Smooth muscle cell (in vitro differentiated cells): Measurements from ENCODE around the gene ATAD2B. TPM values are rescaled to one million over a fixed set of nuclear protein-coding genes. Genes with fewer than 3 reads are reported as not detected.

Experiments
- DNase-seq: peaks from one replicate; lab custom pipeline; 2025; ENCODE audit not compliant: unreplicated experiment; lab: John Stamatoyannopoulos, UW
- H2AFZ ChIP-seq: fragments of 200-600 bp; sonication (generic); 2 replicates; pipeline ENCODE4 v1.6.0; 2016; ENCODE audit warnings: antibody characterized with exemption, low read depth, mild to moderate bottlenecking
- H3F3A ChIP-seq: fragments of 200-600 bp; sonication (generic); 2 replicates; pipeline ENCODE4 v1.6.0; 2017; ENCODE audit warnings: antibody characterized with exemption, low read depth
- H3K27ac ChIP-seq: fragments of 200-600 bp; sonication (generic); 2 replicates; pipeline ENCODE4 v1.5.1; 2016; ENCODE audit warnings: low read depth, mild to moderate bottlenecking
- H3K27me3 ChIP-seq: fragments of 200-600 bp; sonication (generic); 2 replicates; pipeline ENCODE4 v1.6.1; 2016; ENCODE audit warnings: low read depth, mild to moderate bottlenecking
- H3K36me3 ChIP-seq: fragments of 200-600 bp; sonication (generic); 2 replicates; pipeline ENCODE4 v1.5.1; 2016; ENCODE audit warnings: low read depth
- H3K4me1 ChIP-seq: fragments of 200-600 bp; sonication (generic); 2 replicates; pipeline ENCODE4 v1.5.1; 2016; ENCODE audit warnings: low read depth
- H3K4me2 ChIP-seq: fragments of 200-600 bp; sonication (generic); 2 replicates; pipeline ENCODE4 v1.6.0; 2016; ENCODE audit warnings: mild to moderate bottlenecking
- H3K4me3 ChIP-seq: fragments of 200-600 bp; sonication (generic); 2 replicates; pipeline ENCODE4 v1.5.1; 2016; ENCODE audit warnings: mild to moderate bottlenecking
- H3K79me2 ChIP-seq: fragments of 200-600 bp; sonication (generic); 2 replicates; pipeline ENCODE4 v1.6.0; 2016; ENCODE audit warnings: low read depth, mild to moderate bottlenecking
- H3K9ac ChIP-seq: fragments of 200-600 bp; sonication (generic); 2 replicates; pipeline ENCODE4 v1.6.0; 2016; ENCODE audit warnings: low read depth
- H3K9me3 ChIP-seq: fragments of 200-600 bp; sonication (generic); replicated peaks from 2 replicates; pipeline ENCODE4 v1.5.1; 2016; ENCODE audit warnings: low read depth
- H4K20me1 ChIP-seq: fragments of 200-600 bp; sonication (generic); 2 replicates; pipeline ENCODE4 v1.6.0; 2016; ENCODE audit warnings: low read depth
- WGBS: methylation state at CpG from one replicate; pipeline ENCODE4 v1.1.7; 2016; ENCODE audit warnings: low lambda C conversion rate; 5-methylcytosine and 5-hydroxymethylcytosine counted together
- polyA plus RNA-seq: library from polyadenylated mRNA; unstranded; fragments of >200 nt; fragmentation: Nextera tagmentation; extraction: Ambion mirVana; gene quantifications from 2 replicates; pipeline ENCODE4 v1.2.1, GENCODE V29; 2016
- total RNA-seq: library from RNA; depleted of rRNA; stranded (reverse); fragments of >200 nt; gene quantifications from 2 replicates; pipeline ENCODE4 v1.2.3, GENCODE V29; 2014
- TF ChIP-seq, protein P1 (sequence below): fragments of 200-600 bp; sonication (generic); IDR thresholded peaks from 2 replicates; pipeline ENCODE4 v1.5.1; 2017; ENCODE audit warnings: borderline replicate concordance, mild to moderate bottlenecking, antibody characterized with exemption; ENCODE audit not compliant: insufficient read depth, poor library complexity, severe bottlenecking

ATAD2B gene
- total and polyA plus RNA-seq, 2 experiments from 2014 or later, result 6.2 to 17.5 TPM

DNA sequence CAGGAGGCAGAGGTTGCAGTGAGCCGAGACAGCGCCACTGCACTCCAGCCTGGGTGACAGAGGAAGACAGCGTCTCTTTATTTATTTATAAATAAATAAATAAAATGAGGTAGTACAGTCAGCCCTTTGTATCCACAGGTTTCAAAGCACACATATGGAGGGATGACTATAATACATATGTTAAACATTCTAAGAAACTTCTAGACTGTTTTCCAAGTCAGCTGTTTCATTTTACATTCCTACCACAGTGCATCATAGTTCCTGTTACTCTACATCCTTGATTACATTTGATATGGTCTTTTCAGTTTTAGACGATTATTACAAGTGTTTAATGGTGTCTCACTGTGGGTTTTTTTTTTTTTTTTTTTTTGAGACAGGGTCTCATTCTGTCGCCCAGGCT is 157.6 kb downstream of the ATAD2B start:
- no peak for DNase-seq
- Histone ChIP-seq H3K4me3 (no peak overlapping the region), H3K4me2 (no peak overlapping the region), H3F3A (no peaks in the 10 kb centered on the region), H3K79me2 (no peaks in the 10 kb centered on the region), H3K9me3 (no peaks in the 10 kb centered on the region), H3K4me1 (no peaks in the 10 kb centered on the region), H3K9ac (no peak overlapping the region), H4K20me1 (no peaks in the 10 kb centered on the region), H2AFZ (no peak overlapping the region), H3K36me3 (peaks cover 16% of the 10 kb centered on the region), H3K27ac (no peak overlapping the region), H3K27me3 (no peaks in the 10 kb centered on the region)
- WGBS, result 100% methylated on average over 5 of the region's 5 CpGs
- TF ChIP-seq, protein P1, sequence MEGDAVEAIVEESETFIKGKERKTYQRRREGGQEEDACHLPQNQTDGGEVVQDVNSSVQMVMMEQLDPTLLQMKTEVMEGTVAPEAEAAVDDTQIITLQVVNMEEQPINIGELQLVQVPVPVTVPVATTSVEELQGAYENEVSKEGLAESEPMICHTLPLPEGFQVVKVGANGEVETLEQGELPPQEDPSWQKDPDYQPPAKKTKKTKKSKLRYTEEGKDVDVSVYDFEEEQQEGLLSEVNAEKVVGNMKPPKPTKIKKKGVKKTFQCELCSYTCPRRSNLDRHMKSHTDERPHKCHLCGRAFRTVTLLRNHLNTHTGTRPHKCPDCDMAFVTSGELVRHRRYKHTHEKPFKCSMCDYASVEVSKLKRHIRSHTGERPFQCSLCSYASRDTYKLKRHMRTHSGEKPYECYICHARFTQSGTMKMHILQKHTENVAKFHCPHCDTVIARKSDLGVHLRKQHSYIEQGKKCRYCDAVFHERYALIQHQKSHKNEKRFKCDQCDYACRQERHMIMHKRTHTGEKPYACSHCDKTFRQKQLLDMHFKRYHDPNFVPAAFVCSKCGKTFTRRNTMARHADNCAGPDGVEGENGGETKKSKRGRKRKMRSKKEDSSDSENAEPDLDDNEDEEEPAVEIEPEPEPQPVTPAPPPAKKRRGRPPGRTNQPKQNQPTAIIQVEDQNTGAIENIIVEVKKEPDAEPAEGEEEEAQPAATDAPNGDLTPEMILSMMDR, result no peak

DNA sequence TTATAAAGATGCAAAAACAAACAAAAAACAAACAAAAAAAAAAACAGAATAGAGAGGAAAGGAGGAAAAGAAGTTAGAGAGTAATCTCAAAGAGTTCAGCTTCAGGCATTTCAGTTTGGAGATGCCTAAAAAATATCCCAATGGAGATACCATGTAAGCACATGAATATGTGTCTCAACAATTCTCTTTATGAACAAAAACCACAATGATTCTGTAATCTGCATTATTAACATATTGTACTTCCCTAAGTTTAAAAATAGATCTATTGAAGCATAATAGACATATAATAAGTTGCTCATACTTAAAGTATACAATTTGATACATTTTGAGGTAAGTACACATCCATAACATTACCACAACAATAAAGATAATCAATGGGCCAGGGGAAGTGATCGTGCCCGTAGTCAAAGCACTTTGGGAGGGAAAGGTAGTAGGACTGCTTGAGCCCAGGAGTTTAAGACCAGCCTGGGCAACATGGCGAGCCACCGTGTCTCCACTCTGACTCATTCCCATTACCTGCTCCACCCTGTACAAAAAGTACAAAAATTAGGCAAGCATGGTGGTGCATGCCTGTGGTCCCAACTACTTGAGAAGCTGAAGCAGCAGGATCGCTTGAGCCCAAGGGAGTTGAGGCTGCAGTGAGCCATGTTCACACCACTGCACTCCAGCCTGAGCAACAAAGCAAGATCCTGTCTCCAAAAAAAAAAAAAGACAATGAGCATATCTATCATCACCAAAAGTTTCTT is 158.9 kb downstream of the ATAD2B start:
- Histone ChIP-seq H2AFZ (no peak overlapping the region), H3K4me3 (no peak overlapping the region), H3K79me2 (no peaks in the 10 kb centered on the region), H3K4me1 (no peaks in the 10 kb centered on the region), H3F3A (no peaks in the 10 kb centered on the region), H3K27ac (no peak overlapping the region), H3K4me2 (no peak overlapping the region), H3K9me3 (no peaks in the 10 kb centered on the region), H3K9ac (no peak overlapping the region), H4K20me1 (no peaks in the 10 kb centered on the region), H3K27me3 (no peaks in the 10 kb centered on the region), H3K36me3 (peaks cover 16% of the 10 kb centered on the region)
- TF ChIP-seq, protein P1, result no peak
- no peak for DNase-seq
- 84% methylated on average over 5 of the region's 5 CpGs for WGBS

DNA sequence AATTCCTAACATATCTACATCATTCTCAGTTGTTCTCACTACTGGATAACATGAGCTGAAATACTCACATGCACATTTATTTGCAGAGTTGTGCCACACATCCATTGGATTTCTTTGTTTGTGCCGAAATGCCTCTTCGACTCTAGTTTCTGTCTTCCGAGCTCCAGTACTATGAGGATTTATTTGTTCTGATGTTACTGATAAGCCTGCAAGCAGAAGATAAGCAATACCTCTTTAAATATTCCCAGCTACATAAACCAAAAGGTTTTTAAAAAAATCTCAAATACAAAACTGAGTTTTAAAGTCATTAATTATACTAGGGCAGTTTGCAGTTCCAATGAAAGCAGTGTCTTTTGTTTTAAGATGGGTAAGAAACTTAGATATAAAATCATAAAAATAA is 164.8 kb downstream of the ATAD2B start:
- Histone ChIP-seq H2AFZ (no peak overlapping the region), H3K36me3 (no peaks in the 10 kb centered on the region), H3F3A (no peaks in the 10 kb centered on the region), H3K27ac (no peak overlapping the region), H3K9ac (no peak overlapping the region), H3K4me2 (no peak overlapping the region), H3K27me3 (no peaks in the 10 kb centered on the region), H3K79me2 (no peaks in the 10 kb centered on the region), H3K4me3 (no peak overlapping the region), H3K4me1 (no peaks in the 10 kb centered on the region), H3K9me3 (no peaks in the 10 kb centered on the region), H4K20me1 (no peaks in the 10 kb centered on the region)
- WGBS, result 83% methylated on average over 3 of the region's 3 CpGs
- TF ChIP-seq, protein P1, result no peak
- no peak for DNase-seq

DNA sequence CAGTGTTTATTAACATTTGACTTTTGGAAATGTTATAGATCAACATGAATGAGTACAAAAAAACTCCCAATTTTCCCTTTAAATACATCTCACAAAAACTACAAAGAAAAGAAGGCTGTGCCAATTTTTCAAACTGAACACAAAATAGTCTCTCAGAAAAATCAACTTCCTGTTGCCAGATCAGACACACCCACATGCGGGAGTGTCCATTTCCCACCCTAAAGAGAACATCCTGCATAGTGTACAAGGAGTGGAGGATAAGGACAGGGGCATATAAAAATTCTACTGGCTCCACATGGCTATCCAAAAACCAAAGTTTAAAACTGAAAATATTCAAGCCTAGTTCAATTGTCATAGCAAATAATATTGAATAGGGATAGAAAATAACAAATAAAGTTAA is 165.3 kb downstream of the ATAD2B start:
- WGBS, result 81% methylated on average over 1 of the region's 1 CpG

More for the DNA sequence above, 165.3 kb downstream of the ATAD2B start:
- no peaks in the 10 kb centered on the region for H4K20me1 ChIP-seq
- no peak overlapping the region for H2AFZ ChIP-seq
- H3F3A ChIP-seq, result no peaks in the 10 kb centered on the region
- TF ChIP-seq, protein P1, result no peak
- H3K27me3 ChIP-seq, result no peaks in the 10 kb centered on the region
- no peak for DNase-seq
- no peaks in the 10 kb centered on the region for H3K4me1 ChIP-seq
- H3K9ac ChIP-seq, result no peak overlapping the region
- H3K27ac ChIP-seq, result no peak overlapping the region
- no peaks in the 10 kb centered on the region for H3K79me2 ChIP-seq
- H3K36me3 ChIP-seq, result no peaks in the 10 kb centered on the region
- no peak overlapping the region for H3K4me3 ChIP-seq
- no peak overlapping the region for H3K4me2 ChIP-seq
- no peaks in the 10 kb centered on the region for H3K9me3 ChIP-seq
